ENCODE results near the gene COA1. TPM values are rescaled to one million over a fixed set of nuclear protein-coding genes. Genes with fewer than 3 reads are reported as not detected.
"Not testable (repeated sequence)": the region's sequence is repeated elsewhere in the genome, so short reads cannot be mapped to it uniquely, and the experiment has no call there.

Gene COA1, protein sequence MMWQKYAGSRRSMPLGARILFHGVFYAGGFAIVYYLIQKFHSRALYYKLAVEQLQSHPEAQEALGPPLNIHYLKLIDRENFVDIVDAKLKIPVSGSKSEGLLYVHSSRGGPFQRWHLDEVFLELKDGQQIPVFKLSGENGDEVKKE
- total RNA-seq = 10 to 100 TPM; 78.9 to 79.6 TPM

DNA sequence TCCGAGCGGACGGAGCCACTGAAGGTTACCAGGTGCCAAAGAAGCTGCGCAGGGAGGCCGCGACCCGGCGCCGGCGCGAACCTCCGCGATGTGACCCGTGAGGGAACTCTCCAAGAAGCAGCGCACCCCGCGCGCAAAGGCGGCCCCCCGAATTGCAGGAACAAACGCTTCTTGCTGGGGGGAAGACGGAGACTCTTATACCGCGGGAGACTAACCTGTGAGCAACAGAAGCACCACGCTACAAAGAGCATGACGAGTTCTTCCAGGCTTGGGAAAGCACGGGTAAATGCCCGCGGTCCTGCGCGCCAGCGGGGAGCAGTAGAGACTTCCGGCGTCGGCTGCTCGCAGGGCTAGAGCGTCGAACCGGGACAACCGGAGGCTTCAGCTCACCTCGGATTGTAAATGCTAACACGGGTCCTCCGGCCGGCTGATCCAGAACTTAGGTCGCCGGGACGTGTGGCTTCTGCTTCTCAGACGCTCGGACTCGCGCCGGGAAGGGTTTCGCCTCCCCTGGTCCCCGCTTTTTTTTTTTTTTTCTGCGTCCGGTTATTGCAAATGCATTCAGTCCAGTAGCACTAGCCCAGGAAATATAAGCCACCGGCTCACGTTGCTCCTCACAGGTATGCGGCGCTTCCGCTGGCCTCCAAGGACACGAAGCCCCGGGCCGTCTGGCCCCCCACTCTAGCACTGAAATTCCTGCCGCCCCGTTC is at the start of gene COA1:
TSS of gene COA1 (minus strand) at position 310 of the 710 bp plus-strand sequence. CDS start 80,909 bp downstream, outside the sequence.
- CTCF ChIA-PET = interaction anchor here (0.5 to 5.8 kb wide), 11 partner anchors 8 to 312 kb away, joined by 3 to 56 read pairs (median 4); partner anchors contain the start of genes BLVRA and STK17A
- peaks cover 32% of the 10 kb centered on the region for H3K4me1 Mint-ChIP-seq (ENCODE audit: low read depth)
- peaks cover 5% of the 10 kb centered on the region for H3K36me3 Mint-ChIP-seq
- no peaks in the 10 kb centered on the region for H3K9me3 Mint-ChIP-seq
- intact Hi-C loops (cut with micrococcal nuclease) = loop anchor here (1.0 to 10.0 kb wide), 4 partner anchors 33 to 795 kb away; partner anchors contain the start of genes MRPL32, PSMA2 and STK17A
- peak; percentile 89 for DNase-seq
- H3K4me3 Mint-ChIP-seq = peak within 1 kb of the TSS; percentile 94
- no peaks in the 10 kb centered on the region for H3K27me3 Mint-ChIP-seq
- POLR2A ChIA-PET = interaction anchor here (0.6 to 1.5 kb wide), 6 partner anchors 21 to 146 kb away, joined by 3 to 5 read pairs (median 3); partner anchors contain the start of gene STK17A
- peak within 1 kb of the TSS; percentile 79 for H3K27ac Mint-ChIP-seq

- H3K27ac Mint-ChIP-seq; H3K4me1 Mint-ChIP-seq (ENCODE audit: low read depth); CTCF ChIA-PET; H3K4me3 Mint-ChIP-seq; H3K27me3 Mint-ChIP-seq; H3K9me3 Mint-ChIP-seq; intact Hi-C loops (cut with micrococcal nuclease); DNase-seq; POLR2A ChIA-PET: not testable (repeated sequence)
- peaks cover 17% of the 10 kb centered on the region for H3K36me3 Mint-ChIP-seq
Observed at GRCh38 chr7:43778293-43779044, 49.1 kb upstream of the COA1 start.

DNA sequence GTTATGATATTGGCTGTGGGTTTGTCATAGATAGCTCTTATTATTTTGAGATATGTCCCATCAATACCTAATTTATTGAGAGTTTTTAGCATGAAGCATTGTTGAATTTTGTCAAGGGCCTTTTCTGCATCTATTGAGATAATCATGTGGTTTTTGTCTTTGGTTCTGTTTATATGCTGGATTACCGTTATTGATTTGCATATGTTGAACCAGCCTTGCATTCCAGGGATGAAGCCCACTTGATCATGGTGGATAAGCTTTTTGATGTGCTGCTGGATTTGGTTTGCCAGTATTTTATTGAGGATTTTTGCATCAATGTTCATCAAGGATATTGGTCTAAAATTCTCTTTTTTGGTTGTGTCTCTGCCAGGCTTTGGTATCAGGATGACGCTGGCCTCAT is 45.9 kb upstream of the COA1 start:
- CTCF ChIA-PET; POLR2A ChIA-PET; DNase-seq; H3K4me3 Mint-ChIP-seq; H3K27ac Mint-ChIP-seq; H3K4me1 Mint-ChIP-seq (ENCODE audit: low read depth); intact Hi-C loops (cut with micrococcal nuclease); H3K9me3 Mint-ChIP-seq; H3K27me3 Mint-ChIP-seq: not testable (repeated sequence)
- peaks cover 26% of the 10 kb centered on the region for H3K36me3 Mint-ChIP-seq

DNA sequence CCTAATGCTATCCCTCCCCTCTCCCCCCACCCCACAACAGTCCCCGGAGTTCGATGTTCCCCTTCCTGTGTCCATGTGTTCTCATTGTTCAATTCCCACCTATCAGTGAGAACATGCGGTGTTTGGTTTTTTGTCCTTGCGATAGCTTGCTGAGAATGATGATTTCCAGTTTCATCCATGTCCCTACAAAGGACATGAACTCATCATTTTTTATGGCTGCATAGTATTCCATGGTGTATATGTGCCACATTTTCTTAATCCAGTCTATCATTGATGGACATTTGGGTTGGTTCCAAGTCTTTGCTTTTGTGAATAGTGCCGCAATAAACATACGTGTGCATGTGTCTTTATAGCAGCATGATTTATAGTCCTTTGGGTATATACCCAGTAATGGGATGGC is 43.9 kb upstream of the COA1 start:
- intact Hi-C loops (cut with micrococcal nuclease); CTCF ChIA-PET; H3K27me3 Mint-ChIP-seq; H3K9me3 Mint-ChIP-seq; POLR2A ChIA-PET; DNase-seq; H3K4me3 Mint-ChIP-seq; H3K27ac Mint-ChIP-seq; H3K4me1 Mint-ChIP-seq (ENCODE audit: low read depth): not testable (repeated sequence)
- H3K36me3 Mint-ChIP-seq = peaks cover 22% of the 10 kb centered on the region

GRCh38 chr7:43771573-43771972 is 42.2 kb upstream of the COA1 start:
- H3K27me3 Mint-ChIP-seq = no peaks in the 10 kb centered on the region
- ChIA-PET POLR2A (no interaction called here), CTCF (no interaction called here)
- intact Hi-C loops (cut with micrococcal nuclease) = no loop called here
- no peak overlapping the region for H3K27ac Mint-ChIP-seq
- H3K36me3 Mint-ChIP-seq = peaks cover 21% of the 10 kb centered on the region
- no peak overlapping the region for H3K4me3 Mint-ChIP-seq
- H3K4me1 Mint-ChIP-seq (ENCODE audit: low read depth) = peaks cover 2% of the 10 kb centered on the region
- no peak for DNase-seq
- peaks cover 9% of the 10 kb centered on the region for H3K9me3 Mint-ChIP-seq

- no peak for DNase-seq
- no peak overlapping the region for H3K4me3 Mint-ChIP-seq
- H3K9me3 Mint-ChIP-seq = peaks cover 6% of the 10 kb centered on the region
- H3K36me3 Mint-ChIP-seq = peaks cover 17% of the 10 kb centered on the region
- intact Hi-C loops (cut with micrococcal nuclease) = no loop called here
- no peak overlapping the region for H3K27ac Mint-ChIP-seq
- CTCF ChIA-PET = interaction anchor here (0.9 kb wide), 1 partner anchor 67 kb away, joined by 3 read pairs; no protein-coding TSS in a partner anchor
- peaks cover 2% of the 10 kb centered on the region for H3K4me1 Mint-ChIP-seq (ENCODE audit: low read depth)
- POLR2A ChIA-PET = no interaction called here
- no peaks in the 10 kb centered on the region for H3K27me3 Mint-ChIP-seq
Observed at GRCh38 chr7:43771128-43771527, 41.8 kb upstream of the COA1 start.

GRCh38 chr7:43769791-43770465 is 40.6 kb upstream of the COA1 start:
- H3K27ac Mint-ChIP-seq = no peak overlapping the region
- peaks cover 16% of the 10 kb centered on the region for H3K36me3 Mint-ChIP-seq
- H3K4me1 Mint-ChIP-seq (ENCODE audit: low read depth) = peaks cover 2% of the 10 kb centered on the region
- no peaks in the 10 kb centered on the region for H3K27me3 Mint-ChIP-seq
- ChIA-PET POLR2A (no interaction called here), CTCF (no interaction called here)
- intact Hi-C loops (cut with micrococcal nuclease) = no loop called here
- peaks cover 3% of the 10 kb centered on the region for H3K9me3 Mint-ChIP-seq
- no peak overlapping the region for H3K4me3 Mint-ChIP-seq
- DNase-seq = no peak

GRCh38 chr7:43769281-43769680 is 40.0 kb upstream of the COA1 start:
- CTCF ChIA-PET = no interaction called here

DNA sequence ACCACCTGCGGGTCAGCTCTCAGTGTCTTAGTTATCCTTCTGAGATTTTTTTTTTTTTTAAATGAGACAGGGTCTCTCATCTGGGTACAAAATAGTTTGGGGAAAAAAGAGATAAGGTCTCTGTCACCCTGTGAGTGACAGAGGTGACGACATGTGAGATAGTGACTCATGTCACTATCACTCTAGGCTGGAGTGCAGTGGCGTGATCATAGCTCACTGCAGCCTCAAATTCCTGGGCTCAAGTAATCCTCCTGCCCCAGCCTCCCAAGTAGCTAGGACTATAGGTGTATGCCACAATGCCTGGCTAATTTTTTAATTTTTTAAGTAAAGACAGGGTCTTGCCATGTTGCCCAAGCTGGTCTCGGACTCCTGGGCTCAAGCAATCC is 39.6 kb upstream of the COA1 start:
- H3K9me3 Mint-ChIP-seq = peaks cover 3% of the 10 kb centered on the region
- intact Hi-C loops (cut with micrococcal nuclease) = no loop called here
- H3K27ac Mint-ChIP-seq = no peak overlapping the region
- CTCF ChIA-PET = interaction anchor here (0.7 kb wide), 1 partner anchor 56 kb away, joined by 3 read pairs; no protein-coding TSS in a partner anchor
- H3K4me1 Mint-ChIP-seq (ENCODE audit: low read depth) = peaks cover 12% of the 10 kb centered on the region
- peaks cover 16% of the 10 kb centered on the region for H3K36me3 Mint-ChIP-seq
- POLR2A ChIA-PET = interaction anchor here (1.0 kb wide), 1 partner anchor 13 kb away, joined by 5 read pairs; no protein-coding TSS in a partner anchor
- no peak for DNase-seq
- H3K4me3 Mint-ChIP-seq = no peak overlapping the region
- H3K27me3 Mint-ChIP-seq = no peaks in the 10 kb centered on the region

More at GRCh38 chr7:43769281-43769680, 40.0 kb upstream of the COA1 start:
- DNase-seq = no peak
- peaks cover 16% of the 10 kb centered on the region for H3K36me3 Mint-ChIP-seq
- no peak overlapping the region for H3K4me3 Mint-ChIP-seq
- H3K27me3 Mint-ChIP-seq = no peaks in the 10 kb centered on the region
- no peak overlapping the region for H3K27ac Mint-ChIP-seq
- peaks cover 3% of the 10 kb centered on the region for H3K9me3 Mint-ChIP-seq
- intact Hi-C loops (cut with micrococcal nuclease) = no loop called here
- POLR2A ChIA-PET = no interaction called here
- H3K4me1 Mint-ChIP-seq (ENCODE audit: low read depth) = peaks cover 8% of the 10 kb centered on the region

- Mint-ChIP-seq H3K9me3 (peaks cover 3% of the 10 kb centered on the region), H3K4me3 (no peak overlapping the region), H3K36me3 (peaks cover 13% of the 10 kb centered on the region), H3K4me1 (ENCODE audit: low read depth) (peaks cover 17% of the 10 kb centered on the region), H3K27ac (no peak overlapping the region), H3K27me3 (no peaks in the 10 kb centered on the region)
- intact Hi-C loops (cut with micrococcal nuclease) = no loop called here
- ChIA-PET CTCF (interaction anchor here (0.7 kb wide), 1 partner anchor 57 kb away, joined by 3 read pairs; no protein-coding TSS in a partner anchor), POLR2A (interaction anchor here (1.0 kb wide), 1 partner anchor 12 kb away, joined by 5 read pairs; no protein-coding TSS in a partner anchor)
- no peak for DNase-seq
Observed at GRCh38 chr7:43768201-43768886, 39.0 kb upstream of the COA1 start.

DNA sequence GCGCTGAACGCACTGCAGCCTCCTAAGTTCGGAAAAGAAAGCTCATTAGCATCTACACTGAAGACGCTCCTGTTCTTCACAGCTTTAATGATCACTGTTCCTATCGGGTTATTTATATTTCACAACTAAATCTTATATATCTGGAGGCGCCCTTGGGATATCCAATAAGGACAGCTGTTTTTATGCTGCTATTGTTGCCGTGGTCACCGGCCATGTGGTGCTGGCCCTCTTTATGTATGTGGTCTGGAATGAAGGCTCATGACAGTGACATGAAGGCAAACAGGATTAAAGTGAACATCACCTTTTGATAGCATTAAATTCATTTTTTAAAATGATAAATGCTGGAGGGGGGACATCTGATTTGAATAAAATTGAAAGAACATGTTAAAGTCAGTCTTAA is 38.0 kb upstream of the COA1 start:
- H3K9me3 Mint-ChIP-seq = no peaks in the 10 kb centered on the region
- peaks cover 24% of the 10 kb centered on the region for H3K4me1 Mint-ChIP-seq (ENCODE audit: low read depth)
- no peaks in the 10 kb centered on the region for H3K27me3 Mint-ChIP-seq
- ChIA-PET CTCF (interaction anchor here (1.1 kb wide), 1 partner anchor 71 kb away, joined by 6 read pairs; no protein-coding TSS in a partner anchor), POLR2A (no interaction called here)
- peaks cover 7% of the 10 kb centered on the region for H3K36me3 Mint-ChIP-seq
- no peak for DNase-seq
- H3K27ac Mint-ChIP-seq = no peak overlapping the region
- intact Hi-C loops (cut with micrococcal nuclease) = no loop called here
- no peak overlapping the region for H3K4me3 Mint-ChIP-seq
